GM12878 (cell line): ENCODE results near the gene TRIM7. TPM values are rescaled to one million over a fixed set of nuclear protein-coding genes. Genes with fewer than 3 reads are reported as not detected.

Experiments
- ATAC-seq: fragments of 200-7000 bp; cut with Tn5 transposase; 3 replicates; pipeline ENCODE4 v1.9.1; 2020; ENCODE audit warnings: mild to moderate bottlenecking, moderate library complexity
- BruUV-seq: library from RNA; stranded (reverse); fragments of 400-500 nt; replicated peaks from 2 replicates; lab custom pipeline; 2021; lab: Mats Ljungman, UMichigan
- CTCF ChIA-PET: fragments of 300-600 bp; sonication (Branson Sonifier 250); formaldehyde crosslinking; extraction: SDS; loops from one replicate; lab custom pipeline; 2021; ENCODE audit warnings: inconsistent platforms; lab: Yijun Ruan, JAX
- POLR2A ChIA-PET: fragments of 350-600 bp; formaldehyde crosslinking; extraction: SDS; loops from one replicate; lab custom pipeline; 2021; ENCODE audit warnings: inconsistent platforms; lab: Charles Lee
- RAD21 ChIA-PET: fragments of 300-600 bp; sonication (Branson Sonifier 250); formaldehyde crosslinking; loops from one replicate; lab custom pipeline; 2023; ENCODE audit warnings: antibody characterized with exemption; ENCODE audit not compliant: unreplicated experiment; lab: Charles Lee
- SMC1A ChIA-PET: fragments of 300-600 bp; sonication (Branson Sonifier 250); formaldehyde crosslinking; loops from one replicate; lab custom pipeline; 2023; ENCODE audit not compliant: unreplicated experiment, uncharacterized antibody; lab: Charles Lee
- DNase-seq: peaks from one replicate; pipeline ENCODE4 v3.0.0-alpha.2; 2011; ENCODE audit warnings: low read depth, low spot score
- FAIRE-seq: peaks from 3 replicates; lab custom pipeline; 2011; peaks lifted over from hg19 to GRCh38; lab: Jason Lieb, UNC
- H2AFZ ChIP-seq: 2 replicates; pipeline ENCODE4 v1.6.0; 2011; ENCODE audit warnings: low read depth, low read length, control low read depth; ENCODE audit not compliant: control insufficient read depth
- H3K27ac ChIP-seq: 2 replicates; pipeline ENCODE4 v1.5.1; 2011; ENCODE audit warnings: control low read depth; ENCODE audit not compliant: control insufficient read depth, insufficient read depth
- H3K27me3 ChIP-seq, 2 experiments: replicated peaks in 1 of 2; 2 replicates each; pipeline versions ENCODE4 v1.6.0 to v1.6.1; 2011; ENCODE audit warnings: low read length in 1 of 2; ENCODE audit not compliant: control insufficient read depth in 2 of 2, insufficient read depth in 2 of 2
- H3K36me3 ChIP-seq, 2 experiments: 2 replicates each; pipeline ENCODE4 v1.5.1; 2011; ENCODE audit warnings: low read length in 1 of 2; ENCODE audit not compliant: control insufficient read depth in 2 of 2, insufficient read depth in 2 of 2
- H3K4me1 ChIP-seq: 2 replicates; pipeline ENCODE4 v1.6.1; 2011; ENCODE audit warnings: mild to moderate bottlenecking, low read length, moderate library complexity, mixed read lengths; ENCODE audit not compliant: control insufficient read depth, insufficient read depth
- H3K4me2 ChIP-seq: 2 replicates; pipeline ENCODE4 v1.6.0; 2011; ENCODE audit warnings: control low read depth; ENCODE audit not compliant: control insufficient read depth, insufficient read depth
- H3K4me3 ChIP-seq: fragments of 200-600 bp; sonication (generic); 2 replicates; pipeline ENCODE4 v1.5.1; 2016
- H3K79me2 ChIP-seq: 2 replicates; pipeline ENCODE4 v1.6.0; 2011; ENCODE audit warnings: low read length; ENCODE audit not compliant: control insufficient read depth, insufficient read depth
- H3K9ac ChIP-seq: 2 replicates; pipeline ENCODE4 v1.8.0; 2011; ENCODE audit warnings: low read length, control low read depth, mixed read lengths; ENCODE audit not compliant: control insufficient read depth, insufficient read depth
- H3K9me3 ChIP-seq: replicated peaks from 3 replicates; pipeline ENCODE4 v1.5.1; 2011; ENCODE audit warnings: mild to moderate bottlenecking, low read length; ENCODE audit not compliant: control insufficient read depth, insufficient read depth
- H4K20me1 ChIP-seq: 2 replicates; pipeline ENCODE4 v1.6.0; 2011; ENCODE audit not compliant: control insufficient read depth, insufficient read depth
- ATF2 ChIP-seq: IDR thresholded peaks from 2 replicates; pipeline ENCODE4 v1.6.1; 2012; ENCODE audit warnings: low read length, inconsistent platforms
- FOXM1 ChIP-seq: IDR thresholded peaks from 2 replicates; pipeline ENCODE4 v1.6.1; 2012; ENCODE audit warnings: low read depth, mild to moderate bottlenecking, inconsistent platforms, low read length, moderate library complexity
- GABPA ChIP-seq: IDR thresholded peaks from 2 replicates; pipeline ENCODE4 v1.6.1; 2014; ENCODE audit warnings: antibody characterized with exemption, low read depth, mild to moderate bottlenecking, inconsistent platforms
- POLR2A ChIP-seq: IDR thresholded peaks from 2 replicates; pipeline ENCODE4 v1.6.1; 2011; ENCODE audit warnings: low read depth, mild to moderate bottlenecking, low read length
- POLR2AphosphoS2 ChIP-seq: IDR thresholded peaks from 2 replicates; pipeline ENCODE4 v1.6.1; 2011; ENCODE audit warnings: low read depth, mild to moderate bottlenecking, low read length, improper control_type of control experiment, moderate library complexity
- POLR2AphosphoS5 ChIP-seq: IDR thresholded peaks from 2 replicates; pipeline ENCODE4 v1.6.1; 2011; ENCODE audit warnings: mild to moderate bottlenecking, low read length, inconsistent platforms
- POU2F2 ChIP-seq: IDR thresholded peaks from 3 replicates; pipeline ENCODE4 v1.6.1; 2011; ENCODE audit warnings: low read depth, mild to moderate bottlenecking, low read length, borderline replicate concordance
- SMAD1 ChIP-seq: fragments of 450-650 bp; IDR thresholded peaks from 2 replicates; pipeline ENCODE4 v1.6.1; 2018; ENCODE audit warnings: mild to moderate bottlenecking, low read depth; ENCODE audit not compliant: partially characterized antibody
- SMAD5 ChIP-seq: IDR thresholded peaks from 2 replicates; pipeline ENCODE4 v1.6.1; 2016; ENCODE audit warnings: antibody characterized with exemption, low read depth
- TCF7 ChIP-seq: IDR thresholded peaks from 2 replicates; pipeline ENCODE4 v1.6.1; 2014; ENCODE audit warnings: antibody characterized with exemption, borderline replicate concordance
- WGBS: methylation state at CpG from one replicate; pipeline ENCODE4 v1.1.6; 2016; ENCODE audit warnings: low lambda C conversion rate; ENCODE audit not compliant: insufficient replicate concordance, insufficient coverage; ENCODE audit errors: missing lambda C conversion rate; 5-methylcytosine and 5-hydroxymethylcytosine counted together
- in situ Hi-C: fragments of 300-500 bp; cut with MboI; formaldehyde crosslinking; loops from 9 replicates; pipeline ENCODE4 v1.14.3; 2018; ENCODE audit warnings: mixed read lengths
- intact Hi-C: fragments of 100-400 bp; cut with micrococcal nuclease; formaldehyde crosslinking; loops from one replicate; pipeline ENCODE4 v1.14.2; 2022; ENCODE audit not compliant: unreplicated experiment
- polyA plus RNA-seq, 11 experiments: library from polyadenylated mRNA; depleted of rRNA in 4 of 11; unstranded in 6 of 11; stranded (reverse) in 5 of 11; fragments of >200 nt; fragmentation: Nextera tagmentation in 4 of 11; fragmentation: Illumina TruSeq in 1 of 11; extraction: Ambion mirVana in 4 of 11; extraction: Trizol in 1 of 11; gene quantifications; 1 replicate in 1 of 11; 2 replicates in 10 of 11; pipeline versions ENCODE4 v1.2.1 to v1.2.3, GENCODE V29; 2011 to 2016; ENCODE audit warnings: inconsistent platforms in 2 of 11, missing spikeins in 2 of 11, low read depth in 1 of 11
- total RNA-seq, 4 experiments: library from RNA; depleted of rRNA in 3 of 4; stranded (reverse); fragments of >200 nt in 3 of 4; fragmentation: Illumina TruSeq in 1 of 4; extraction: Trizol in 1 of 4; gene quantifications; 2 replicates each; pipeline versions ENCODE4 v1.2.1 to v1.2.3, GENCODE V29; 2013 to 2021

Gene TRIM7
- total and polyA plus RNA-seq, 10 of the 15 experiments (the other 5 are each of a cell fraction or from before 2014, with no cell fraction given): 0.02 to 1.6 (median 0.41) TPM

DNA sequence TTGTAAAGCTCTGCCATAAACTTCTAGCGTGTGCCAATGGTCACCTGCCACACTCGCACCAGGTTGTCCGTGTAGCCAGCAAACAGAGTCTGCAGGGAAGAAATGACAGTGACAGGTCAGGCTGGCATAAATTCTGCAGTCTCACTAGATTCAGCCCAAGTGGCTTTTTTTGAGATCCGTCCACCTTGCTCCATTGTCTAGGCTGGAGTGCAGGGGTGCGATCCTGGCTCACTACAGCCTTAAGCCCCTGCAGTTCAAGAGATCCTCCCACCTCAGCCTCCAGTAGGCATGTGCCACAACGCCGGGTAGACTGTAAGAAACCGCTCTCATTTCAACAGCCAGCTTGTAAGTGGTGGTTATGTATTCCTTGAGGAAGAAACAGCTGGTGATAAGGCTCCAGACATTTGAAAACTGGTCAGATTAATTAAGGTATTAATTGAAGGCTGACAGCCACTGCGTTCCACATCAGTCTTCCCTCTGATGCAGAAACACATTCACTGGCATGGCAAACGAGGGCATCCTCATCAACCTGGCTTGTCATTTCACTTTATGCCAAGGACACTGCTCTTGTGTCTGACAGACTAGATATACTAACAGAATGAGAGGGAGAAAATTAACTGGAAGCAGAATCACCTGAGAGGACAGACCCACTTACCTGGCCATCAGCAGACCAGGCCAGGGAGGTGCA, 32.1 kb upstream of the TRIM7 start:
- no peak for ATAC-seq
- ChIA-PET POLR2A (interaction anchor here (0.9 to 1.8 kb wide), 3 partner anchors 14 to 46 kb away, joined by 3 to 7 read pairs (median 3); partner anchors contain the start of gene TRIM41), SMC1A (no interaction called here), RAD21 (no interaction called here), CTCF (interaction anchor here (1.0 kb wide), 1 partner anchor 12 kb away, joined by 3 read pairs; no protein-coding TSS in a partner anchor)
- no peak for FAIRE-seq
- 93% methylated on average over 10 of the region's 10 CpGs for WGBS
- Histone ChIP-seq H3K4me1 (peaks cover 11% of the 10 kb centered on the region), H4K20me1 (peaks cover 15% of the 10 kb centered on the region), H3K36me3 (peaks cover 47 to 53% of the 10 kb centered on the region in 2 experiments), H3K9ac (no peak overlapping the region), H3K27ac (no peak overlapping the region), H3K4me2 (no peak overlapping the region), H3K4me3 (no peak overlapping the region), H2AFZ (no peak overlapping the region), H3K9me3 (no peaks in the 10 kb centered on the region), H3K27me3 (no peaks in the 10 kb centered on the region), H3K79me2 (peaks cover 40% of the 10 kb centered on the region)
- in situ Hi-C loops: no loop called here
- intact Hi-C loops: no loop called here
- no TSS peak for BruUV-seq
- TF ChIP-seq GABPA (no peak), FOXM1 (0 out of 2 replicates have a peak, but pooled peaks have one; percentile 23), SMAD1 (no peak), POU2F2 (peak; percentile 14; the same call in 1 of the 3 replicates), TCF7 (no peak), POLR2A (peak; percentile 63), ATF2 (0 out of 2 replicates have a peak, but pooled peaks have one; percentile 8), POLR2AphosphoS2 (peak; percentile 8; the same call in 1 of the 2 replicates), POLR2AphosphoS5 (peak; percentile 28), SMAD5 (peak; percentile 21; the same call in 1 of the 2 replicates)
- DNase-seq: no peak
